Measurements from ENCODE around the gene RSPH6A. TPM values are rescaled to one million over a fixed set of nuclear protein-coding genes. Genes with fewer than 3 reads are reported as not detected.
A peak's percentile ranks its signal among the peaks of the same experiment; 100 is the strongest.

Gene RSPH6A
- total RNA-seq, 4 donors from 2014 or later = 0.30 TPM; not detected in 3

DNA sequence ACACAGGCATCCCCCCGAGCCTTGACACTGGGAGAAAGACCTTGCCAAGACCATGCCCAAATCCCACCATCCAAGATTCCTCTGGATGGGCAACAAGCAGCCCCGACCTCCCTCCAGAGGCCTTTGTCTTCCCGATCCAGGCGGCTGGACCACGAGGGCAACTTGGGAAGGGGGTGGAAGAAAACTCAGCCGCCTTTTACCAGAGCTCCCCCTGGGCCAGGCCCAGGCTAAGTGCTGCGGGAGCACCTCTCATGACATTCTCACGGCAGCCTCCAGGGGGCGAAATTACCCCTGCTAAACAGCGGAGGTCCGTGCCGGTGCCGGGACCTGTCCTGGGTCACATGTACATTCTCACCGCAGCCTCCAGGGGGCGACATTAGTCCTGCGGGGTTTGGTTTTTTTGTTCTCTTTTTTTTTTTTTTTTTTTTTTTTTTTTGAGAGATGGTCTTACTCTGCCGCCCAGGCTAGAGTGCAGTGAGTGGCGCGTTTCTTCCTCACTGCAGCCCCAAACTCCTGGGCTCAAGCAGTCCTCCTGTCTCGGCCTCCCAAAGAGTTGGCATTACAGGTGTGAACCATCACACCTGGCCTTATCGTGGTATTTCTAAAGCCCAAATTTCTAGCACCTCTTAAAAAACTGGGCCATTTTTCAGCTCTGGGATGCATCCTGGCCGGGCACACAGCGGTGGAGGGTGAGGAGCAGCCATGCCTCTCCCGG lies 2.1 kb upstream of the RSPH6A start:
- no peak overlapping the region for H3K4me3 ChIP-seq
- H3K27ac ChIP-seq = no peak overlapping the region
- peaks cover 0 to 21% (median 3%) of the 10 kb centered on the region in 4 donors for H3K4me1 ChIP-seq
- no peak for TF ChIP-seq POLR2A (IDR thresholded peaks at IDR 0.05)
- TF ChIP-seq EP300 (IDR thresholded peaks at IDR 0.05) = peak in 1 of 2 donors; percentile 36
- TF ChIP-seq, protein P1, sequence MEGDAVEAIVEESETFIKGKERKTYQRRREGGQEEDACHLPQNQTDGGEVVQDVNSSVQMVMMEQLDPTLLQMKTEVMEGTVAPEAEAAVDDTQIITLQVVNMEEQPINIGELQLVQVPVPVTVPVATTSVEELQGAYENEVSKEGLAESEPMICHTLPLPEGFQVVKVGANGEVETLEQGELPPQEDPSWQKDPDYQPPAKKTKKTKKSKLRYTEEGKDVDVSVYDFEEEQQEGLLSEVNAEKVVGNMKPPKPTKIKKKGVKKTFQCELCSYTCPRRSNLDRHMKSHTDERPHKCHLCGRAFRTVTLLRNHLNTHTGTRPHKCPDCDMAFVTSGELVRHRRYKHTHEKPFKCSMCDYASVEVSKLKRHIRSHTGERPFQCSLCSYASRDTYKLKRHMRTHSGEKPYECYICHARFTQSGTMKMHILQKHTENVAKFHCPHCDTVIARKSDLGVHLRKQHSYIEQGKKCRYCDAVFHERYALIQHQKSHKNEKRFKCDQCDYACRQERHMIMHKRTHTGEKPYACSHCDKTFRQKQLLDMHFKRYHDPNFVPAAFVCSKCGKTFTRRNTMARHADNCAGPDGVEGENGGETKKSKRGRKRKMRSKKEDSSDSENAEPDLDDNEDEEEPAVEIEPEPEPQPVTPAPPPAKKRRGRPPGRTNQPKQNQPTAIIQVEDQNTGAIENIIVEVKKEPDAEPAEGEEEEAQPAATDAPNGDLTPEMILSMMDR (IDR thresholded peaks at IDR 0.05) = peak; percentile 91 to 94 (median 93)
- H3K9me3 ChIP-seq = no peaks in the 10 kb centered on the region
- WGBS, 2 donors = 23 to 27% methylated on average over 24 of the region's 24 CpGs
- peaks cover 0 to 10% of the 10 kb centered on the region in 2 donors for H3K27me3 ChIP-seq
- peaks cover 0 to 56% (median 0%) of the 10 kb centered on the region in 3 donors for H3K36me3 ChIP-seq
- DNase-seq (ENCODE audit: low spot score in 2 of 2) = peak; percentile 84 to 90

GRCh38 chr19:45816236-45817009 lies 1.3 kb upstream of the RSPH6A start:
- 69 to 72% methylated on average over 15 to 17 of the region's 18 CpGs for WGBS, 2 donors
- H3K9me3 ChIP-seq = no peaks in the 10 kb centered on the region
- H3K27ac ChIP-seq = no peak overlapping the region
- no peak for TF ChIP-seq EP300 (IDR thresholded peaks at IDR 0.05)
- TF ChIP-seq, protein P1 (IDR thresholded peaks at IDR 0.05) = no peak
- no peak for TF ChIP-seq POLR2A (IDR thresholded peaks at IDR 0.05)
- DNase-seq (ENCODE audit: low spot score in 2 of 2) = no peak
- peaks cover 0 to 10% of the 10 kb centered on the region in 2 donors for H3K27me3 ChIP-seq
- no peak overlapping the region for H3K4me3 ChIP-seq
- peaks cover 0 to 51% (median 0%) of the 10 kb centered on the region in 3 donors for H3K36me3 ChIP-seq
- H3K4me1 ChIP-seq = peaks cover 0 to 21% (median 3%) of the 10 kb centered on the region in 4 donors

- DNase-seq (ENCODE audit: low spot score in 2 of 2) = no peak
- H3K27ac ChIP-seq = no peak overlapping the region
- 18 to 45% methylated on average over 36 to 39 of the region's 44 CpGs for WGBS, 2 donors
- TF ChIP-seq, protein P1 (IDR thresholded peaks at IDR 0.05) = no peak
- TF ChIP-seq EP300 (IDR thresholded peaks at IDR 0.05) = no peak
- TF ChIP-seq POLR2A (IDR thresholded peaks at IDR 0.05) = no peak
- H3K36me3 ChIP-seq = peaks cover 0 to 44% (median 0%) of the 10 kb centered on the region in 3 donors
- no peaks in the 10 kb centered on the region for H3K9me3 ChIP-seq
- H3K4me3 ChIP-seq = peak overlapping the region in 2 of 4 donors; percentile 26 to 42
- peaks cover 0 to 10% of the 10 kb centered on the region in 2 donors for H3K27me3 ChIP-seq
- H3K4me1 ChIP-seq = peaks cover 0 to 21% (median 3%) of the 10 kb centered on the region in 4 donors
Observed at GRCh38 chr19:45815481-45816216, 541 bp upstream of the RSPH6A start.

- DNase-seq (ENCODE audit: low spot score in 2 of 2) = no peak
- H3K27me3 ChIP-seq = peaks cover 0 to 10% of the 10 kb centered on the region in 2 donors
- no peak overlapping the region for H3K27ac ChIP-seq
- 76 to 86% methylated on average over 10 to 12 of the region's 12 CpGs for WGBS, 2 donors
- TF ChIP-seq EP300 (IDR thresholded peaks at IDR 0.05) = no peak
- no peak for TF ChIP-seq POLR2A (IDR thresholded peaks at IDR 0.05)
- TF ChIP-seq, protein P1 (IDR thresholded peaks at IDR 0.05) = no peak
- H3K4me3 ChIP-seq = no peak overlapping the region
- H3K4me1 ChIP-seq = peaks cover 0 to 26% (median 3%) of the 10 kb centered on the region in 4 donors
- H3K36me3 ChIP-seq = peaks cover 0 to 30% (median 0%) of the 10 kb centered on the region in 3 donors
- H3K9me3 ChIP-seq = no peaks in the 10 kb centered on the region
Observed at GRCh38 chr19:45814166-45814780, 835 bp downstream of the RSPH6A start.
